MM.1S (cell line): ENCODE data around the gene LNX1.

Source experiments
- EZH2 ChIP-seq: fragments of 300-600 bp; sonication (generic); optimal IDR thresholded peaks from 2 replicates; pipeline ENCODE3; 2017; ENCODE audit warnings: low read depth, mild to moderate bottlenecking, antibody characterized with exemption, low read length, mixed read lengths
- EZH2phosphoT487 ChIP-seq: fragments of 300-600 bp; sonication (generic); IDR thresholded peaks from 2 replicates; pipeline ENCODE4 v1.6.1; 2018; ENCODE audit warnings: antibody characterized with exemption, low read length
- TF ChIP-seq, protein P1 (sequence below): fragments of 300-600 bp; sonication (generic); IDR thresholded peaks from 2 replicates; pipeline ENCODE4 v1.5.1; 2016; ENCODE audit warnings: antibody characterized with exemption, low read length, mixed read lengths

GRCh38 chr4:53514509-53514908 is 76.8 kb downstream of the LNX1 start:
- TF ChIP-seq, protein P1, sequence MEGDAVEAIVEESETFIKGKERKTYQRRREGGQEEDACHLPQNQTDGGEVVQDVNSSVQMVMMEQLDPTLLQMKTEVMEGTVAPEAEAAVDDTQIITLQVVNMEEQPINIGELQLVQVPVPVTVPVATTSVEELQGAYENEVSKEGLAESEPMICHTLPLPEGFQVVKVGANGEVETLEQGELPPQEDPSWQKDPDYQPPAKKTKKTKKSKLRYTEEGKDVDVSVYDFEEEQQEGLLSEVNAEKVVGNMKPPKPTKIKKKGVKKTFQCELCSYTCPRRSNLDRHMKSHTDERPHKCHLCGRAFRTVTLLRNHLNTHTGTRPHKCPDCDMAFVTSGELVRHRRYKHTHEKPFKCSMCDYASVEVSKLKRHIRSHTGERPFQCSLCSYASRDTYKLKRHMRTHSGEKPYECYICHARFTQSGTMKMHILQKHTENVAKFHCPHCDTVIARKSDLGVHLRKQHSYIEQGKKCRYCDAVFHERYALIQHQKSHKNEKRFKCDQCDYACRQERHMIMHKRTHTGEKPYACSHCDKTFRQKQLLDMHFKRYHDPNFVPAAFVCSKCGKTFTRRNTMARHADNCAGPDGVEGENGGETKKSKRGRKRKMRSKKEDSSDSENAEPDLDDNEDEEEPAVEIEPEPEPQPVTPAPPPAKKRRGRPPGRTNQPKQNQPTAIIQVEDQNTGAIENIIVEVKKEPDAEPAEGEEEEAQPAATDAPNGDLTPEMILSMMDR, result no peak
- TF ChIP-seq EZH2 (no peak), EZH2phosphoT487 (no peak)
